K562 (cell line): ENCODE results near the gene AIFM3. TPM values are rescaled to one million over a fixed set of nuclear protein-coding genes. Genes with fewer than 3 reads are reported as not detected.

Experiments
- ARHGAP35 ChIP-seq: fragments of 450-650 bp; IDR thresholded peaks from 2 replicates; pipeline ENCODE4 v1.6.1; 2018; ENCODE audit not compliant: partially characterized antibody
- ARID3B ChIP-seq: fragments of 250-450 bp; sonication (Bioruptor Pico); IDR thresholded peaks from 2 replicates; pipeline ENCODE4 v1.4.0; 2020; ENCODE audit warnings: borderline replicate concordance
- CAMTA2 ChIP-seq: fragments of 250-450 bp; sonication (Bioruptor Pico); conservative IDR thresholded peaks from 2 replicates; pipeline ENCODE4 v1.5.1; 2022
- CBX1 ChIP-seq: sonication (generic); IDR thresholded peaks from 2 replicates; pipeline ENCODE4 v1.6.1; 2016; ENCODE audit warnings: antibody characterized with exemption, low read depth, mild to moderate bottlenecking
- CEBPG ChIP-seq, 3 experiments: fragments of 200-800 bp in 1 of 3; sonication (Bioruptor generic) in 1 of 3; sonication (generic) in 1 of 3; formaldehyde crosslinking in 1 of 3; IDR thresholded peaks in 2 of 3; conservative IDR thresholded peaks in 1 of 3; 2 replicates each; pipeline versions ENCODE4 v1.6.1 to v1.8.0; 2016 to 2022; ENCODE audit warnings: missing compliant biosample characterization in 2 of 3, missing genetic modification characterization in 2 of 3, mild to moderate bottlenecking in 1 of 3, missing genetic modification reagents in 1 of 3
- ESRRB ChIP-seq: fragments of 250-450 bp; sonication (Bioruptor Pico); IDR thresholded peaks from 2 replicates; pipeline ENCODE4 v1.5.0; 2020; ENCODE audit warnings: mild to moderate bottlenecking, moderate library complexity, borderline replicate concordance
- GATAD2A ChIP-seq: fragments of 450-650 bp; IDR thresholded peaks from 2 replicates; pipeline ENCODE4 v1.6.1; 2017
- HDAC1 ChIP-seq, 2 experiments: fragments of 450-650 bp; IDR thresholded peaks; 2 replicates each; pipeline ENCODE4 v1.6.1; 2016 to 2017; ENCODE audit warnings: inconsistent platforms in 1 of 2, mild to moderate bottlenecking in 1 of 2, moderate library complexity in 1 of 2
- HMGXB4 ChIP-seq: sonication (generic); formaldehyde crosslinking; IDR thresholded peaks from 2 replicates; pipeline ENCODE4 v1.8.1; 2023; ENCODE audit warnings: mild to moderate bottlenecking, missing genetic modification reagents
- ID3 ChIP-seq, 2 experiments: fragments of 250-450 bp in 1 of 2; fragments of 450-650 bp in 1 of 2; sonication (Bioruptor Pico) in 1 of 2; IDR thresholded peaks; 2 replicates each; pipeline versions ENCODE4 v1.6.1 to v1.8.0; 2016 to 2021; ENCODE audit warnings: mild to moderate bottlenecking in 2 of 2, moderate library complexity in 2 of 2, missing compliant biosample characterization in 1 of 2, missing genetic modification characterization in 1 of 2
- JUNB ChIP-seq: fragments of 450-650 bp; formaldehyde crosslinking; conservative IDR thresholded peaks from 2 replicates; pipeline ENCODE4 v1.4.0; 2020; ENCODE audit warnings: mild to moderate bottlenecking
- NR2C1 ChIP-seq, 2 experiments: fragments of 450-650 bp; IDR thresholded peaks; 2 replicates each; pipeline ENCODE4 v1.6.1; 2017; ENCODE audit warnings: mild to moderate bottlenecking in 2 of 2, antibody characterized with exemption in 1 of 2, inconsistent platforms in 1 of 2, missing compliant biosample characterization in 1 of 2, missing genetic modification characterization in 1 of 2
- NRF1 ChIP-seq, 2 experiments: fragments of 450-650 bp; IDR thresholded peaks in 1 of 2; conservative IDR thresholded peaks in 1 of 2; 2 replicates each; pipeline ENCODE4 v1.6.1; 2014; ENCODE audit warnings: mild to moderate bottlenecking in 2 of 2
- POLR2AphosphoS2 ChIP-seq: IDR thresholded peaks from 2 replicates; pipeline ENCODE4 v1.6.1; 2012; ENCODE audit warnings: low read length, improper control_type of control experiment
- POLR2H ChIP-seq: IDR thresholded peaks from 2 replicates; pipeline ENCODE4 v1.6.1; 2016; ENCODE audit warnings: missing genetic modification characterization, low read depth, mild to moderate bottlenecking, control low read depth, missing compliant biosample characterization, moderate library complexity
- PRDM10 ChIP-seq: fragments of 450-650 bp; IDR thresholded peaks from 2 replicates; pipeline ENCODE4 v1.6.1; 2018; ENCODE audit not compliant: partially characterized antibody
- RCOR1 ChIP-seq, 2 experiments: IDR thresholded peaks; 2 replicates each; pipeline ENCODE4 v1.6.1; 2012; ENCODE audit warnings: low read depth in 2 of 2, low read length in 2 of 2, borderline replicate concordance in 1 of 2, improper control_type of control experiment in 1 of 2
- TBL1XR1 ChIP-seq, 2 experiments: IDR thresholded peaks; 2 replicates each; pipeline ENCODE4 v1.6.1; 2012; ENCODE audit warnings: improper control_type of control experiment in 2 of 2, low read length in 2 of 2, mild to moderate bottlenecking in 1 of 2
- ZNF239 ChIP-seq: fragments of 250-450 bp; sonication (Bioruptor Pico); IDR thresholded peaks from 2 replicates; pipeline ENCODE4 v1.4.0; 2020; ENCODE audit warnings: mild to moderate bottlenecking
- ZNF551 ChIP-seq: fragments of 250-450 bp; sonication (Bioruptor Pico); IDR thresholded peaks from 2 replicates; pipeline ENCODE4 v1.5.0; 2021; ENCODE audit warnings: mild to moderate bottlenecking, moderate library complexity
- ZNF584 ChIP-seq: fragments of 200-800 bp; sonication (Bioruptor generic); IDR thresholded peaks from 2 replicates; pipeline ENCODE4 v1.6.1; 2016; ENCODE audit warnings: low read depth, mild to moderate bottlenecking, missing genetic modification characterization, missing compliant biosample characterization
- polyA plus RNA-seq, 8 experiments: library from polyadenylated mRNA; depleted of rRNA in 4 of 8; stranded (reverse) in 5 of 8; unstranded in 3 of 8; fragments of >200 nt; fragmentation: Nextera tagmentation in 2 of 8; fragmentation: Illumina TruSeq in 1 of 8; extraction: Ambion mirVana in 2 of 8; extraction: Trizol in 1 of 8; gene quantifications; 2 replicates each; pipeline versions ENCODE4 v1.2.1 to v1.2.3, GENCODE V29; 2011 to 2014; ENCODE audit warnings: inconsistent platforms in 1 of 8, missing spikeins in 1 of 8
- total RNA-seq, 7 experiments: library from RNA; depleted of rRNA in 6 of 7; stranded (reverse); fragments of >200 nt in 6 of 7; fragmentation: Illumina TruSeq in 2 of 7; extraction: Trizol in 2 of 7; gene quantifications; 2 replicates each; pipeline versions ENCODE4 v1.2.1 to v1.2.3, GENCODE V29; 2011 to 2021; ENCODE audit warnings: low replicate concordance in 1 of 7

AIFM3 gene
- total and polyA plus RNA-seq, 9 of the 15 experiments (the other 6 are each of a cell fraction or from before 2014, with no cell fraction given) = 0.03 to 0.20 (median 0.07) TPM; not detected in 1

DNA sequence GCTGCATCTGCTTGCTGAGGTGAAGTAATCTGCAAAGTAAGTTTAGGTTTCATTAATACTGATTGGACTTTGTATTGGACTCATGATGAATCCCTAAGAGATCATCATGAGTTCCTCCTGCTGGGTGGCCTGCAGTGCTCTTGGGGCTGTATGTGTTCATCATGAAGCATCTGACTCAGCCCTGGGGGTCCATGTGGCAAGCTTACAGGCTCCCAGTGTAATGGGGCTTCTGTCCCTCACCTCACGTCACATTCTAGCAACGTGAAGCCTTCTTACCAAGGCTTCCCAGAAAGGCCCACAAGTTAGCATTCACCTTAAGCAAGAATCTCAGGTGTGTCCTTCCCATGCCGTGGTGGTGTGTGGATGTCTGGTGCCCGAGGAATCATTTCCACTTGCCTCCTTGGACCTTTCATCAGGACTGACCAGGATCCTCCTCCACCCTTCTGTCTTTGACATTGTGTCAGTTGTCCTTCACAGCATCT is 26.1 kb upstream of the AIFM3 start (continued):
- no peak for TF ChIP-seq PRDM10
- no peak for TF ChIP-seq ZNF551 (CRISPR knock-in tag)
- TF ChIP-seq ESRRB (CRISPR knock-in tag) = no peak
- TF ChIP-seq JUNB = no peak
- no peak for TF ChIP-seq NR2C1 (IDR thresholded peaks at IDR 0.05)
- TF ChIP-seq NR2C1 (tag; IDR thresholded peaks at IDR 0.05) = no peak
- TF ChIP-seq CAMTA2 = no peak
- no peak for TF ChIP-seq ZNF584 (CRISPR knock-in tag)
- TF ChIP-seq TBL1XR1 (IDR thresholded peaks at IDR 0.05; ENCODE audit: low read length in 2 of 2) = no peak
- no peak for TF ChIP-seq CBX1
- TF ChIP-seq ARHGAP35 = no peak
- no peak for TF ChIP-seq POLR2H (tag)
- TF ChIP-seq NRF1 (conservative IDR thresholded peaks at IDR 0.05 in 1 of 2, IDR thresholded peaks at IDR 0.05 in 1 of 2) = no peak
- TF ChIP-seq ZNF239 (CRISPR knock-in tag) = no peak
- TF ChIP-seq ARID3B (CRISPR knock-in tag) = peak; percentile 91
- TF ChIP-seq HMGXB4 (CRISPR knock-in tag) = 0 out of 2 replicates have a peak, but pooled peaks have one; percentile 10
- TF ChIP-seq ID3 (CRISPR knock-in tag; IDR thresholded peaks at IDR 0.05) = peak; percentile 66; the same call in 1 of the 2 replicates
- no peak for TF ChIP-seq ID3 (tag; IDR thresholded peaks at IDR 0.05)
- TF ChIP-seq RCOR1 (IDR thresholded peaks at IDR 0.05; ENCODE audit: borderline replicate concordance in 1 of 2, low read depth in 2 of 2, low read length in 2 of 2) = no peak
- no peak for TF ChIP-seq POLR2AphosphoS2
- no peak for TF ChIP-seq CEBPG (CRISPR knock-in tag; IDR thresholded peaks at IDR 0.05)
- no peak for TF ChIP-seq CEBPG (tag; conservative IDR thresholded peaks at IDR 0.05 in 1 of 2, IDR thresholded peaks at IDR 0.05 in 1 of 2)
- no peak for TF ChIP-seq GATAD2A
- TF ChIP-seq HDAC1 (IDR thresholded peaks at IDR 0.05) = no peak
